ENCODE measurements around the gene SUPT3H. TPM values are rescaled to one million over a fixed set of nuclear protein-coding genes. Genes with fewer than 3 reads are reported as not detected.

Gene SUPT3H
- total and polyA plus RNA-seq, 7 experiments from 2014 or later = 8.0 to 16.0 (median 12.7) TPM

DNA sequence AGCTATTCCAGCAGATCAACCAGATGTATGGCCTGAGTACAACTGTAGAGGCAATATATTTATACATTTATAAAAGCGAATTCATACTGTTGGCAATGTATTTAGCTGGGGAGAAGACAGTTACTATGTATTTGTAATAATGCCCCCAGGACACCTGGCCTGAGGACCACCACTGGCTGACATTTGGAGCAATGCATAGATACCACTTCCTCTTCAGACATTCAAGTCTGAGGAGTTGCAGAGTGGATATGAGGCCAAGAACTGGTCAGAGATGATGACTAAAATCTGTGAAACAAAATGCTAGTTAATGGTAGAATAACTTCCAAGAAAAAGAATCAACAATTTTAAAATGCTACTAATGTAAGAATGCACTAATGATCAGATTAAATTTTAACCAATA, 527.9 kb downstream of the SUPT3H start:
- Histone ChIP-seq H3K27me3 (ENCODE audit: control insufficient read depth in 2 of 2, insufficient read depth in 2 of 2, low read length in 2 of 2) (no peaks in the 10 kb centered on the region), H3K4me3 (ENCODE audit: low read length) (no peak overlapping the region), H3K27ac (ENCODE audit: low read depth, low read length) (no peak overlapping the region), H3K9me3 (ENCODE audit: control insufficient read depth in 2 of 3, low read length in 3 of 3) (no peaks in the 10 kb centered on the region), H3K4me1 (ENCODE audit: control insufficient read depth in 2 of 2, insufficient read depth in 2 of 2, low read length in 2 of 2) (peaks cover 0 to under 1% of the 10 kb centered on the region in 2 donors), H3K36me3 (ENCODE audit: control insufficient read depth in 2 of 3, insufficient read depth in 3 of 3, low read length in 3 of 3) (no peaks in the 10 kb centered on the region)
- H3K4me3 Mint-ChIP-seq = no peak overlapping the region
- POLR2A ChIA-PET = no interaction called here
- H3K27me3 Mint-ChIP-seq = no peaks in the 10 kb centered on the region
- CTCF ChIA-PET = no interaction called here
- DNase-seq = no peak
- H3K36me3 Mint-ChIP-seq = peaks cover 0 to 20% (median 17%) of the 10 kb centered on the region in 5 donors
- intact Hi-C loops (cut with micrococcal nuclease) = no loop called here
- peaks cover 3 to 34% (median 13%) of the 10 kb centered on the region in 7 donors for H3K4me1 Mint-ChIP-seq
- H3K27ac Mint-ChIP-seq = no peak overlapping the region
- no peak for ATAC-seq
- H3K9me3 Mint-ChIP-seq = peaks cover 0 to 4% (median 0%) of the 10 kb centered on the region in 11 donors

DNA sequence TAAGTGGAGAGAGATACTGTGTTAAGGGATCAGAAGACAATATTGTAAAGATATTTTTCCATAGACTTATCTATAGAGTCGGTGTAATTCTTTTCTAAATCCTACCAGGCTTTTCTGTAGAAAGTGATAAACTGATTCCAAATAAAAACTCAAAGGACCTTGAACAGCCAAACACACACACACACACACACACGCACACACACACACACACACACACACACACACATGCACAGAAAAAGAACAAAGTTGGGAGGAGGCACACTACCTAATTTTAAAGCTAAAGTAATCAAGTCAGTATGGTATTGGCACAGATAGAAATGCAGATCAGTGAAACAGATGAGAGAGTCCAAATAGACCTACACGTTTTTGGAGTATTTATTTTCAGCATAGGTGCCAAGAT, 534.0 kb downstream of the SUPT3H start:
- Mint-ChIP-seq H3K4me3 (no peak overlapping the region), H3K9me3 (peaks cover 0 to 4% (median 0%) of the 10 kb centered on the region in 11 donors), H3K27ac (no peak overlapping the region), H3K27me3 (no peaks in the 10 kb centered on the region), H3K4me1 (peaks cover 0 to 17% (median 9%) of the 10 kb centered on the region in 7 donors), H3K36me3 (peaks cover 5 to 17% (median 12%) of the 10 kb centered on the region in 5 donors)
- no peak overlapping the region for H3K4me3 ChIP-seq (ENCODE audit: low read length)
- no peaks in the 10 kb centered on the region for H3K36me3 ChIP-seq (ENCODE audit: control insufficient read depth in 2 of 3, insufficient read depth in 3 of 3, low read length in 3 of 3)
- H3K9me3 ChIP-seq (ENCODE audit: control insufficient read depth in 2 of 3, low read length in 3 of 3) = no peaks in the 10 kb centered on the region
- ChIA-PET POLR2A (no interaction called here), CTCF (no interaction called here)
- ATAC-seq (no peak), DNase-seq (no peak)
- no peaks in the 10 kb centered on the region for H3K4me1 ChIP-seq (ENCODE audit: control insufficient read depth in 2 of 2, insufficient read depth in 2 of 2, low read length in 2 of 2)
- intact Hi-C loops (cut with micrococcal nuclease) = no loop called here
- no peak overlapping the region for H3K27ac ChIP-seq (ENCODE audit: low read depth, low read length)
- H3K27me3 ChIP-seq (ENCODE audit: control insufficient read depth in 2 of 2, insufficient read depth in 2 of 2, low read length in 2 of 2) = no peaks in the 10 kb centered on the region

DNA sequence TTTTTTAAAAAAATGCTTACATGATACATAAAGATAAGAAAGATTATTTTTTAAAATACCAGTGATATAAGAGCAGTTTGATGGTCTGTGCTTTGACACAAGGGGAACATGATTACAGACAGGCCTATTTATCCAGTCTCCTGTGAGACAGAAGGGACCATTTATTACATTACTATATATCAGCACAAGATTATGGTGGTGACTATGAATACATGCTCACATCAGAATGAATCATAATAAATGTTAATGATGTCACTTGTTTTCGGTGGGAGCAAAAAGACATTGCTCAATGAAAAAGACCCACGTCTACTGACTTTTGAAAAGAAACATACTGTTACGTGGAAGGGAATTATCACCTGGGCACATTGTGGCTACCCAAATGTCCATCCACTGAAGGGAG, 535.1 kb downstream of the SUPT3H start:
- DNase-seq = no peak
- Mint-ChIP-seq H3K4me3 (no peak overlapping the region), H3K27me3 (no peaks in the 10 kb centered on the region), H3K27ac (no peak overlapping the region), H3K9me3 (peaks cover 0 to 7% (median 0%) of the 10 kb centered on the region in 11 donors), H3K36me3 (peaks cover 4 to 19% (median 12%) of the 10 kb centered on the region in 5 donors), H3K4me1 (peaks cover 0 to 21% (median 9%) of the 10 kb centered on the region in 7 donors)
- ChIA-PET POLR2A (no interaction called here), CTCF (no interaction called here)
- Histone ChIP-seq H3K36me3 (ENCODE audit: control insufficient read depth in 2 of 3, insufficient read depth in 3 of 3, low read length in 3 of 3) (no peaks in the 10 kb centered on the region), H3K9me3 (ENCODE audit: control insufficient read depth in 2 of 3, low read length in 3 of 3) (no peaks in the 10 kb centered on the region), H3K4me3 (ENCODE audit: low read length) (no peak overlapping the region), H3K27me3 (ENCODE audit: control insufficient read depth in 2 of 2, insufficient read depth in 2 of 2, low read length in 2 of 2) (no peaks in the 10 kb centered on the region), H3K4me1 (ENCODE audit: control insufficient read depth in 2 of 2, insufficient read depth in 2 of 2, low read length in 2 of 2) (no peaks in the 10 kb centered on the region), H3K27ac (ENCODE audit: low read depth, low read length) (no peak overlapping the region)
- ATAC-seq = no peak
- intact Hi-C loops (cut with micrococcal nuclease) = no loop called here

DNA sequence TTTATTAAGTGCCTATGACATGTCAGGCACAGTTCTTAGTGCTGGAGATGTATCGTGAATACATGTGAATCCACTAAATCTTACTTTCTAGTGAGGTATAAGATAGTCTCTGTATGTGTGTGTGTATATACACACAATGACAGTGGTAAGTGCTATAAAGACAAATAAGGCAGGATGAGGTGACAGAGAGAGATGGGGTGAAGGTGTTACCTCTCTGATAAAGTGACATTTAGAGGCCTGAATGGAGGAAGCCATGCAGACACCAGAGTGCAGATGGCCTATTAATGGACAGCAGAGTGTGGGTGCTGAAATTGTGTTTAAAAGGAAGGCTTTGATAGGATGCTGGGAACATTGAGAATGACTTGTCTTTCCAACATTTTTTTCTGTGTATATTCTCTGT, 535.9 kb downstream of the SUPT3H start:
- no peak overlapping the region for H3K27ac ChIP-seq (ENCODE audit: low read depth, low read length)
- H3K27ac Mint-ChIP-seq = no peak overlapping the region
- peaks cover 0 to 17% (median 5%) of the 10 kb centered on the region in 7 donors for H3K4me1 Mint-ChIP-seq
- peaks cover 0 to 19% (median 12%) of the 10 kb centered on the region in 5 donors for H3K36me3 Mint-ChIP-seq
- no peak overlapping the region for H3K4me3 Mint-ChIP-seq
- no peaks in the 10 kb centered on the region for H3K4me1 ChIP-seq (ENCODE audit: control insufficient read depth in 2 of 2, insufficient read depth in 2 of 2, low read length in 2 of 2)
- H3K9me3 Mint-ChIP-seq = peaks cover 0 to 7% (median 0%) of the 10 kb centered on the region in 11 donors
- ATAC-seq (no peak), DNase-seq (no peak)
- POLR2A ChIA-PET = no interaction called here
- H3K36me3 ChIP-seq (ENCODE audit: control insufficient read depth in 2 of 3, insufficient read depth in 3 of 3, low read length in 3 of 3) = no peaks in the 10 kb centered on the region
- no peaks in the 10 kb centered on the region for H3K27me3 Mint-ChIP-seq
- intact Hi-C loops (cut with micrococcal nuclease) = no loop called here
- H3K9me3 ChIP-seq (ENCODE audit: control insufficient read depth in 2 of 3, low read length in 3 of 3) = no peaks in the 10 kb centered on the region
- H3K4me3 ChIP-seq (ENCODE audit: low read length) = no peak overlapping the region
- H3K27me3 ChIP-seq (ENCODE audit: control insufficient read depth in 2 of 2, insufficient read depth in 2 of 2, low read length in 2 of 2) = no peaks in the 10 kb centered on the region
- CTCF ChIA-PET = no interaction called here

DNA sequence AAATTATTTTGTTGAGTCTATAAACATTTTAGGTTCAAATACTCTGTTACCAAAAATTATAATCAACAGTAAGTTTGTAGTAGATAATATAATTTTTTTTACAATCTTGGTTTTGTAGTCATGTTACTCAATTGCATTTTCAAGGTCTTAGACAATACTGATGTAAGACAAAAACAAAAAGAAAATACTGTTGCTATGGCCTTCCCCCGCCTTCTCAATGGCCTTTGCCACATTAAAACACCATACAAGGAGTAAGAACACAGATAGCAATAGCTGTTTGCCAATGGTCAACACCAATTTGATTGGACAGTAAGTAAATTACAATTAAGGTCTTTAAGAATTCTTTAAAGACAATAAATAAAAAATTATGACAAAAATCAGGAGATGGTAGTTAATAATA, 540.0 kb downstream of the SUPT3H start:
- peaks cover 0 to 24% (median 7%) of the 10 kb centered on the region in 7 donors for H3K4me1 Mint-ChIP-seq
- Histone ChIP-seq H3K9me3 (ENCODE audit: control insufficient read depth in 2 of 3, low read length in 3 of 3) (no peaks in the 10 kb centered on the region), H3K27ac (ENCODE audit: low read depth, low read length) (no peak overlapping the region), H3K36me3 (ENCODE audit: control insufficient read depth in 2 of 3, insufficient read depth in 3 of 3, low read length in 3 of 3) (no peaks in the 10 kb centered on the region), H3K4me1 (ENCODE audit: control insufficient read depth in 2 of 2, insufficient read depth in 2 of 2, low read length in 2 of 2) (no peaks in the 10 kb centered on the region), H3K27me3 (ENCODE audit: control insufficient read depth in 2 of 2, insufficient read depth in 2 of 2, low read length in 2 of 2) (no peaks in the 10 kb centered on the region), H3K4me3 (ENCODE audit: low read length) (no peak overlapping the region)
- no peak for DNase-seq
- H3K27me3 Mint-ChIP-seq = no peaks in the 10 kb centered on the region
- no peak for ATAC-seq
- peaks cover 0 to 15% (median 7%) of the 10 kb centered on the region in 5 donors for H3K36me3 Mint-ChIP-seq
- no peak overlapping the region for H3K27ac Mint-ChIP-seq
- intact Hi-C loops (cut with micrococcal nuclease) = no loop called here
- ChIA-PET POLR2A (no interaction called here), CTCF (no interaction called here)
- peaks cover 0 to 4% (median 0%) of the 10 kb centered on the region in 11 donors for H3K9me3 Mint-ChIP-seq
- no peak overlapping the region for H3K4me3 Mint-ChIP-seq

DNA sequence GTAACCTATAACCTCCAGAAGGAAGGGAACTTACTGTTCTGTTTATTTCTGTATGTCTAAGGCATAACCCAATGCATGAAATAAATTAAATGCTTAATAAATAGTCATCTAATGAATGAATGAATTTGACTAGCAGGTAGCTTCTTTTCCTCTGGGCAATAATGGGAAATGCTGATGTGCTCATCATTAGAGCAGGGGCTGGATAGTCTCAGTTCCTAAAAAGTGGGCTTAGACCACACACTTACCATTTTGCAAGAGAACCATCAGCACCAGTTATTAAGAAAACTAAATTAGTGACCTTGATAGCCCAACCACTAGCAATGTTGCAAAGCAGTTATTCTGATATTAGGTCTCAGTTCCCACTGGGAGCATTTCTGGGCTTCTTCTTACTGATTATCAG, 540.5 kb downstream of the SUPT3H start:
- intact Hi-C loops (cut with micrococcal nuclease) = no loop called here
- no peaks in the 10 kb centered on the region for H3K27me3 ChIP-seq (ENCODE audit: control insufficient read depth in 2 of 2, insufficient read depth in 2 of 2, low read length in 2 of 2)

DNA sequence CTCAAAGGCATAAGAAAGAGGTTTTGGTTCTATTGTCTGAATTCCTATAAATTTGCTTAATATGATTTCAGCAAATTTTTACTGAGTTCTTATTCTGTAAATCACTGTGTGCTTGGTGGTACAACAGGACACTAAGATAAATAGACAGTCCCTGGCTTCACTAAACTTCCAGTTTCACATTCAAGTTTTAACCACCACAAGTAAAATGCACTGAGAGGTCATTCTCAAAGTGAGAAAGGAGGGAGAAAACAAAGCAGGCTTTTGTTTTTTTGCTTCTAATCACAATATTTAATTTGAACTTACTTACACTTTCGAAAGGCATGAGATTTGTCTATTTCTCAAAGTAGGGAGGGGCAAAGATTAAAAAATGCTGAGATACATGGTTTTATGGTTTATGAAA, 544.5 kb downstream of the SUPT3H start:
- Mint-ChIP-seq H3K27ac (no peak overlapping the region), H3K4me3 (no peak overlapping the region), H3K9me3 (peaks cover 0 to 2% (median 0%) of the 10 kb centered on the region in 11 donors), H3K4me1 (peaks cover 20 to 63% (median 31%) of the 10 kb centered on the region in 7 donors), H3K36me3 (peaks cover 0 to 7% (median 4%) of the 10 kb centered on the region in 5 donors), H3K27me3 (no peaks in the 10 kb centered on the region)
- POLR2A ChIA-PET = no interaction called here
- H3K27me3 ChIP-seq (ENCODE audit: control insufficient read depth in 2 of 2, insufficient read depth in 2 of 2, low read length in 2 of 2) = no peaks in the 10 kb centered on the region
- peaks cover 14 to 16% of the 10 kb centered on the region in 2 donors for H3K4me1 ChIP-seq (ENCODE audit: control insufficient read depth in 2 of 2, insufficient read depth in 2 of 2, low read length in 2 of 2)
- no peaks in the 10 kb centered on the region for H3K9me3 ChIP-seq (ENCODE audit: control insufficient read depth in 2 of 3, low read length in 3 of 3)
- H3K27ac ChIP-seq (ENCODE audit: low read depth, low read length) = no peak overlapping the region
- intact Hi-C loops (cut with micrococcal nuclease) = no loop called here
- H3K36me3 ChIP-seq (ENCODE audit: control insufficient read depth in 2 of 3, insufficient read depth in 3 of 3, low read length in 3 of 3) = no peaks in the 10 kb centered on the region
- no peak for ATAC-seq
- no peak for DNase-seq
- CTCF ChIA-PET = no interaction called here
- no peak overlapping the region for H3K4me3 ChIP-seq (ENCODE audit: low read length)

More for the DNA sequence above, 540.5 kb downstream of the SUPT3H start:
- peaks cover 0 to 4% (median 0%) of the 10 kb centered on the region in 11 donors for H3K9me3 Mint-ChIP-seq
- H3K4me1 Mint-ChIP-seq = peaks cover 0 to 27% (median 7%) of the 10 kb centered on the region in 7 donors
- no peak overlapping the region for H3K27ac Mint-ChIP-seq
- ChIA-PET CTCF (no interaction called here), POLR2A (no interaction called here)
- Histone ChIP-seq H3K9me3 (ENCODE audit: control insufficient read depth in 2 of 3, low read length in 3 of 3) (no peaks in the 10 kb centered on the region), H3K4me3 (ENCODE audit: low read length) (no peak overlapping the region), H3K4me1 (ENCODE audit: control insufficient read depth in 2 of 2, insufficient read depth in 2 of 2, low read length in 2 of 2) (no peaks in the 10 kb centered on the region), H3K36me3 (ENCODE audit: control insufficient read depth in 2 of 3, insufficient read depth in 3 of 3, low read length in 3 of 3) (no peaks in the 10 kb centered on the region), H3K27ac (ENCODE audit: low read depth, low read length) (no peak overlapping the region)
- H3K36me3 Mint-ChIP-seq = peaks cover 0 to 15% (median 7%) of the 10 kb centered on the region in 5 donors
- ATAC-seq = no peak
- no peaks in the 10 kb centered on the region for H3K27me3 Mint-ChIP-seq
- no peak overlapping the region for H3K4me3 Mint-ChIP-seq
- no peak for DNase-seq

Data from naive thymus-derived CD4-positive, alpha-beta T cell (primary cell).